Stimulated activated naive CD8-positive, alpha-beta T cell treated with anti-CD3 and anti-CD28 coated beads, Interleukin-15, Interleukin-2, amounts not matched to agents 100 ng/mL and 50 ng/mL, for 24 hours (primary cell): ENCODE measurements around the gene CRYZL1.
"Not testable (repeated sequence)": the region's sequence is repeated elsewhere in the genome, so short reads cannot be mapped to it uniquely, and the experiment has no call there.

Experiments used
- H3K27ac Mint-ChIP-seq: one replicate; pipeline ENCODE4 v1.8.0; 2021; ENCODE audit warnings: mild to moderate bottlenecking, mixed read lengths
- H3K27me3 Mint-ChIP-seq: one replicate; pipeline ENCODE4 v1.8.0; 2021; ENCODE audit warnings: mixed read lengths
- H3K36me3 Mint-ChIP-seq: one replicate; pipeline ENCODE4 v1.8.0; 2021; ENCODE audit warnings: low read depth, mixed read lengths
- H3K4me1 Mint-ChIP-seq: one replicate; pipeline ENCODE4 v1.8.0; 2021; ENCODE audit warnings: low read depth, mixed read lengths
- H3K4me3 Mint-ChIP-seq: one replicate; pipeline ENCODE4 v1.8.0; 2021; ENCODE audit warnings: mild to moderate bottlenecking, mixed read lengths
- H3K9me3 Mint-ChIP-seq: one replicate; pipeline ENCODE4 v1.8.0; 2021; ENCODE audit warnings: mixed read lengths

Gene CRYZL1

GRCh38 chr21:33641352-33642026 is at the start of gene CRYZL1:
TSS of gene CRYZL1 (minus strand) at chr21:33641741. CDS start at chr21:33631551, 10,190 bp downstream.
- peaks cover 9% of the 10 kb centered on the region for H3K36me3 Mint-ChIP-seq
- peaks cover 27% of the 10 kb centered on the region for H3K4me1 Mint-ChIP-seq
- H3K27ac Mint-ChIP-seq: peak within 1 kb of the TSS; percentile 99
- H3K27me3 Mint-ChIP-seq: peaks cover 24% of the 10 kb centered on the region
- peak within 1 kb of the TSS; percentile 94 for H3K4me3 Mint-ChIP-seq
- H3K9me3 Mint-ChIP-seq: no peaks in the 10 kb centered on the region

GRCh38 chr21:33690874-33691273 is 49.3 kb upstream of the CRYZL1 start:
- Mint-ChIP-seq H3K4me1 (no peaks in the 10 kb centered on the region), H3K9me3 (no peaks in the 10 kb centered on the region), H3K36me3 (no peaks in the 10 kb centered on the region), H3K27me3 (no peaks in the 10 kb centered on the region), H3K4me3 (no peak overlapping the region), H3K27ac (no peak overlapping the region)

DNA sequence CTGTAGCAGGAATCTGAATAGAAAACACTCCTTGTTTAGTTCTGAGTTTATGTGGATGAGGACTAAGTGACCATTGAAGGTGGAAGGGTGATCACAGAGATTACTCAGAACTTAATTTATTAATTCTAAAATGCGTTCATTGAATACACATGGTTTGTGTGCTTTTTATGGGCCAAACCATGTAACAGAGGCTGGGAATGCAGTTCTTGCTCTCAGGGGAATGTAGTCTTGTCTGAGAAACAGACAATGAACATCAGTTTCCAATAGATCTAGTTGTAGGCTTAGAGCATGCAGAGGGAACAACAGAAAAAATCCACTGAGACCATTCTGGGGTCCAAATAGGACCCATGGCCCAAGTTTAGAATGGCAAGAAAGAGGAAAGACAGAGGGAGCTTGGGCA is 46.8 kb upstream of the CRYZL1 start:
- H3K9me3 Mint-ChIP-seq: no peaks in the 10 kb centered on the region

GRCh38 chr21:33687634-33688033 is 46.1 kb upstream of the CRYZL1 start:
- no peaks in the 10 kb centered on the region for H3K27me3 Mint-ChIP-seq
- no peak overlapping the region for H3K27ac Mint-ChIP-seq
- no peaks in the 10 kb centered on the region for H3K36me3 Mint-ChIP-seq
- H3K9me3 Mint-ChIP-seq: no peaks in the 10 kb centered on the region
- no peaks in the 10 kb centered on the region for H3K4me1 Mint-ChIP-seq
- H3K4me3 Mint-ChIP-seq: no peak overlapping the region

More for the DNA sequence above, 46.8 kb upstream of the CRYZL1 start:
- H3K27ac Mint-ChIP-seq: no peak overlapping the region
- H3K4me3 Mint-ChIP-seq: no peak overlapping the region
- no peaks in the 10 kb centered on the region for H3K27me3 Mint-ChIP-seq
- H3K4me1 Mint-ChIP-seq: no peaks in the 10 kb centered on the region
- H3K36me3 Mint-ChIP-seq: no peaks in the 10 kb centered on the region

DNA sequence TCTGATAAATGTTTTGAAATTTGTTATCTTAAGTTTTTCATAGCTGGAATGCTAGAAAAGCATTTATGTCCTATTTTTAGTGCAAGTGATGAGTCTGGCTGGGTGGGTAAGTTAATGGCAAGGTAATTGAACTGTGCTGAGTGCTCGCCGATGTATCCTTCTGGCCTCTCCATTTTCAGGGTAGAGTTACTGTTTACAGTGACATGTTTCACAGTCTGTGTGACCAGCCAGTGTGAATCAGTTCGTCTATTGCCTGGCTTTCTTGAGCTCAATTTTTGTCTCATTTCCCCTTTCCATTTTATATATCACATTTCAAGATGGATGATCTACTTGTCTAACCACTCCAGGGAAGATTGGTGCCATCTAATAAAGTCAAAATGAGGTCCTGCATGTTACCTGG is 44.8 kb upstream of the CRYZL1 start:
- Mint-ChIP-seq H3K4me3 (no peak overlapping the region), H3K9me3 (no peaks in the 10 kb centered on the region), H3K27me3 (no peaks in the 10 kb centered on the region), H3K36me3 (no peaks in the 10 kb centered on the region), H3K27ac (no peak overlapping the region), H3K4me1 (no peaks in the 10 kb centered on the region)

- H3K27me3 Mint-ChIP-seq: no peaks in the 10 kb centered on the region
- no peaks in the 10 kb centered on the region for H3K4me1 Mint-ChIP-seq
- no peaks in the 10 kb centered on the region for H3K9me3 Mint-ChIP-seq
- H3K36me3 Mint-ChIP-seq: no peaks in the 10 kb centered on the region
- H3K4me3 Mint-ChIP-seq: no peak overlapping the region
- no peak overlapping the region for H3K27ac Mint-ChIP-seq
Observed at GRCh38 chr21:33685613-33686197, 44.2 kb upstream of the CRYZL1 start.

- Mint-ChIP-seq H3K27ac (no peak overlapping the region), H3K4me3 (no peak overlapping the region), H3K9me3 (no peaks in the 10 kb centered on the region), H3K36me3 (no peaks in the 10 kb centered on the region), H3K27me3 (no peaks in the 10 kb centered on the region), H3K4me1 (no peaks in the 10 kb centered on the region)
Observed at GRCh38 chr21:33684923-33685560, 43.5 kb upstream of the CRYZL1 start.

DNA sequence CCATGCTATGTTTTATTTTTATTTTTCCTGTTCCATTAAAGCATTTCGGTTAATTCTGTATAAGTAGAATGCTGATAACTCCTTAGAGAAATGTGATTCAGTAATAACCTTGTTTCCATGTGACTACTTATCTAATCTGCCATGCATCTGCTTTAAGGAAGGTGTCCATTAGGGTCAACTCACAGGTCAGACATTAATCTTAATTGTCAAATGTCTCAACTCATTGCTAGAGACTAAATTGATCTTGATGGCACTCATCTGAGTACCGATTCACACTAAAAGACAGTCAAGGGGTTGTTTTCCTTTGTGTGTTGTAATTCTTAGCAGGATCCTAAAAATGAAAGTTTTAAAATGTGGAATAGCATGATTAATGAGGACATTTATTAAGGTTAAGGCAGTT is 42.5 kb upstream of the CRYZL1 start:
- Mint-ChIP-seq H3K27me3 (no peaks in the 10 kb centered on the region), H3K36me3 (no peaks in the 10 kb centered on the region), H3K4me1 (no peaks in the 10 kb centered on the region), H3K4me3 (no peak overlapping the region), H3K9me3 (no peaks in the 10 kb centered on the region), H3K27ac (no peak overlapping the region)

DNA sequence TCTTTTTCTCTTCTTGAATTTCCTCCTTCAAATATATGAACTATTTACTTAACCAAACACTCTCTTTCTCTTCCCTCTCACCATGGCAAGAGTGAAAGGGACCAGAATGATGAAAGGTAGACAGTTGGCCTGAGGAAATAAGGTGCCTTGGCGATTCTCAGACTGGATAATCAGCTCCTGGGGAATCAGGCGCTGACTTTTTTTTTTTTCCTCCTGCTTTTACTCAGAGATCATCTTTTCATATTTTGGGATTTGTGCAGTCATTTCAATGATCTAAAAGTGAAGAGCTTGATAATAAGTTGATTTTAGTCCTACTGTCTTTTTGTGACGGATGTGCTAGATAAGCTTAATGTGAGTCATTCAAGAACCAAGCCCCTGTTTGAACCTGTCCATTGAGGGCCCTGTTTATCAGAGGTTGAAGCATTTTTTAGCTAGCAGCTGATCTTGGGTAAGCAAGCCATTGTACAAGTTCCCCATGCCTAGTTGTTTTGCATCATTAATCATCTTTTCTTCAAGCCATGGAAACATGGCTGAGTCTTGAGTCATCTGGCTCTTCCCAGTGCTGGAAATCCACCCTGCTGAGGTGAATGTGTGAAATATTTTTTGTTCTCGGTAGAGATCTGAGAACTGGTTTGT is 41.6 kb upstream of the CRYZL1 start:
- Mint-ChIP-seq H3K36me3 (no peaks in the 10 kb centered on the region), H3K27ac (no peak overlapping the region), H3K4me3 (no peak overlapping the region), H3K27me3 (no peaks in the 10 kb centered on the region), H3K9me3 (no peaks in the 10 kb centered on the region), H3K4me1 (no peaks in the 10 kb centered on the region)

GRCh38 chr21:33680870-33681269 is 39.3 kb upstream of the CRYZL1 start:
- Mint-ChIP-seq H3K27ac (no peak overlapping the region), H3K4me3 (no peak overlapping the region), H3K36me3 (no peaks in the 10 kb centered on the region), H3K4me1 (no peaks in the 10 kb centered on the region), H3K27me3 (no peaks in the 10 kb centered on the region), H3K9me3 (no peaks in the 10 kb centered on the region)

DNA sequence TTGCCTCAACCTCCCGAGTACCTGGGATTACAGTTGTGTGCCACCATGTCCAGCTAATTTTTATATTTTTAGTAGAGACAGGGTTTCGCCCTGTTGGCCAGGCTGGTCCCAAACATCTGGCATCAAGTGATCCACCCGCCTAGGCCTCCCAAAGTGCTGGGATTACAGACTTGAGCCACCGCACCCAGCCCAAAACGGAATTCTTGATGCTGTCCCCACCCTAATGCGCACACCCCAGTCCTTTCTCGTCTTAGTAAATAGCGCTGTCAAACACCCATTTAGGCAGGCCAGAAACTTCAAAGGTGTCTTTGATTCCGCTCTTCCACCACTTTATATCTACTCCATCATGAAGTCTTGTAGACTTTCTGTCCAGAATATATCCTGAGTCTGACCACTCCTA is 35.9 kb upstream of the CRYZL1 start:
- H3K9me3 Mint-ChIP-seq: no peaks in the 10 kb centered on the region
- H3K27me3 Mint-ChIP-seq: no peaks in the 10 kb centered on the region
- H3K4me3 Mint-ChIP-seq: no peak overlapping the region
- H3K27ac Mint-ChIP-seq: no peak overlapping the region
- no peaks in the 10 kb centered on the region for H3K36me3 Mint-ChIP-seq
- no peaks in the 10 kb centered on the region for H3K4me1 Mint-ChIP-seq

DNA sequence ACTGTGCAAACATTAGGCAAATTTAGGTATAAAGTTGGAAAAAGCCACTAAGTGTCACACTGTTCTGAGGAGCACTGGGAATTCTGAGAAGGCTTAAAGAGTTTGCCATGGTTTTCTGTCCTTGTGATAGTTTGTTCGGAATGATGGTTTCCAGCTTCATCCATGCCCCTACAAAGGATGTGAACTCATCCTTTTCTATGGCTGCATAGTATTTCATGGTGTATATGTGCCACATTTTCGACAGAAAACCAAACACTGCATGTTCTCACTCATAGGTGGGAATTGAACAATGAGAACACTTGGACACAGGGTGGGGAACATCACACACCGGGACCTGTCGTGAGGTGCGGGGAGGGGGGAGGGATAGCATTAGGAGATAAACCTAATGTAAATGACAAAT is 35.1 kb upstream of the CRYZL1 start:
- H3K27me3 Mint-ChIP-seq, H3K4me1 Mint-ChIP-seq, H3K27ac Mint-ChIP-seq, H3K4me3 Mint-ChIP-seq, H3K9me3 Mint-ChIP-seq, H3K36me3 Mint-ChIP-seq: not testable (repeated sequence)

DNA sequence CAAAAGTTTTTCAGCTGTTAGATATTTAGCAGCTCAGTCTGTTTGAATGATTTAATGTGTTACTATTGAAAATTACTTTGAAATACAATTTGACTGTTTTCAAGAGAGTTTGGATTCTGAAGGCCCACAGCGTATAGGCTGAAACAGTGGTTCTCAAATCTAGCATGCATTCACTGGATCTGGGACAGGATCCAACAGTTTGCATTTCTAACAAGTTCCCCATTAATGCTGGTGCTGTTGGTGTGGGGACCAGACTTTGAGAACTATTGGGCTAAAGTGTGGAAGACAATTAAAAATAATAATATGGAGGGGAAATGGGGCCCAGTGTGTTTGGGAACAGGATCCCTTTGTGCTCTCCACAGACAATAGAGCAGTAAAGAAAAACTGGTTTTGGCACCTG is 32.7 kb upstream of the CRYZL1 start:
- no peaks in the 10 kb centered on the region for H3K36me3 Mint-ChIP-seq
- H3K27ac Mint-ChIP-seq: no peak overlapping the region
- H3K4me1 Mint-ChIP-seq: no peaks in the 10 kb centered on the region
- peaks cover 4% of the 10 kb centered on the region for H3K27me3 Mint-ChIP-seq
- H3K4me3 Mint-ChIP-seq: no peak overlapping the region
- no peaks in the 10 kb centered on the region for H3K9me3 Mint-ChIP-seq

GRCh38 chr21:33673473-33673872 is 31.9 kb upstream of the CRYZL1 start:
- Mint-ChIP-seq H3K27ac (no peak overlapping the region), H3K27me3 (peaks cover 4% of the 10 kb centered on the region), H3K9me3 (no peaks in the 10 kb centered on the region), H3K36me3 (no peaks in the 10 kb centered on the region), H3K4me3 (no peak overlapping the region), H3K4me1 (no peaks in the 10 kb centered on the region)
